Glomerular endothelial cell (primary cell): ENCODE measurements around the gene JAKMIP1. TPM values are rescaled to one million over a fixed set of nuclear protein-coding genes. Genes with fewer than 3 reads are reported as not detected.

Experiments used
- DNase-seq: peaks from one replicate; pipeline ENCODE4 v3.0.0-alpha.2; 2011; ENCODE audit warnings: low read depth, low spot score; ENCODE audit errors: extremely low read depth
- total RNA-seq: library from RNA; depleted of rRNA; stranded (reverse); fragments of >200 nt; gene quantifications from 2 replicates; pipeline ENCODE4 v1.2.3, GENCODE V29; 2015

Gene JAKMIP1
- not detected in 2 replicates for total RNA-seq

DNA sequence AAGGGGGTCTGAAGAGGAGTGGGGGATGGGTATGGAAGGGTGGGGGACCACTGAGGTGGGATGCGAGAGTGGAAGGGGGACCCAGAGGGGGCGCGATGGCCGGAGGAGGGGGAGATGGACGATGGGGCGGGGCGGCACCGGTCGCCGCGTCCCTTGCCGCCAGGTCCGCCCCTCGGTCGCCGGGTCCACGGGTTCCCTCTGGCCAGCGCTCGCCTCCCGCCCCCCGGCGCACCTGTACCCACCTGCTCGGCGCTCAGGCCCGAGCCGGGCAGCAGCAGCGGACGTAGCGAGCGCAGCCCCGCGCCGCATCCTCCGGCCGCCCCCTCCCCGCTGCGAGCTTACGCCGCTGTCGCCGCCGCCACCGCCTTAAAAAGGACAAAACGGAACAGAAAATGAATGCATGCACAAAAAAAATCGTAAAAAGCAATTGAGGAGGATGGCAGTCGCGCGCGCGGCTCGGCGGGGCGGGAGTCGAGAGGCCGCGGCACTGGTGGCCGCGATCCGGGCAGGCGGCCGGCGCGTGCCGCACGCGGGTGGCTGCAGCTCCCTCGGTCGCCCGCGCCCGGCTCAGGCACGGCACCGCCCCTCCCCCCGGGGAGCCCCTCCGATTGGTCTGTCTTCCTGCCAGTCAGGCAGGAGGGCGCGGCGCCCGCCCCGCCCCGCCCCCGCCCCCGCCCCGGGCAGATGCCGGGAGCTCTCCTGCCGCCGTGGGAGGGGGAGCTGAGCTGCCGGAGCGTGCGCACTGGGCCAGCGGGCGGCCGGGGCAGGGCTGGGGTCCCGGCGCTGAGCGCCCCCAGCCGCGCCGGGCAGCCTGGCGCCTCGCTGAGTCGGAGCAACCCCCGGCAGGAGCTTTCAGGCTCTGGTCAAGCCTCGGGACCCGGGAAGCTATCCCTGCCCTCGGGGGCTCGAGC, at the start of gene JAKMIP1:
TSS of gene JAKMIP1 (minus strand) at position 539 of the 911 bp plus-strand sequence. CDS start 87,699 bp downstream, outside the sequence.
- no peak for DNase-seq

- DNase-seq = no peak
Observed at GRCh38 chr4:6248394-6248793, 48.0 kb upstream of the JAKMIP1 start.

DNA sequence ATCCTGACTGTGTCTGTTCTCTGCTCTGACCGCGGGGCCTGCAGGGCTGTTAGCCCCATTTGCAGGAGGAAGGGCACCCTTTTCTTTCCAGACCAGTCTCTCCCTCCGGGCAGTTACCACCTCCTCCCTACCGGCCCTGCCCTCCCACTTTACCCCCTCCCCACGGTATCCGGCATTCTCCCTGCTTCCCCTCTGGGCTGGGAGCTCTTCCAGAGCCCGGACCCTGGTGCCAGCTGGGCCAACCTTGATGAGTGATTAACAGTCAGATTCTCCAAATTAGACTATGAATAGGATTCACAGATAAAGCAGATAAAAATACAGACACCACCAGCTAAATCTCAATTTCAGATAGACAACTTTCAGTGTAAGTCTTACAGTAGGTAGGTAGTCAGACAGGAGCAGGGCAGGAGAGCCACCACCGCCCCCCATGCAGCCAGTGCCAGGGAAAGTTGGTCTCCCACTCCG, 45.9 kb upstream of the JAKMIP1 start:
- no peak for DNase-seq

DNA sequence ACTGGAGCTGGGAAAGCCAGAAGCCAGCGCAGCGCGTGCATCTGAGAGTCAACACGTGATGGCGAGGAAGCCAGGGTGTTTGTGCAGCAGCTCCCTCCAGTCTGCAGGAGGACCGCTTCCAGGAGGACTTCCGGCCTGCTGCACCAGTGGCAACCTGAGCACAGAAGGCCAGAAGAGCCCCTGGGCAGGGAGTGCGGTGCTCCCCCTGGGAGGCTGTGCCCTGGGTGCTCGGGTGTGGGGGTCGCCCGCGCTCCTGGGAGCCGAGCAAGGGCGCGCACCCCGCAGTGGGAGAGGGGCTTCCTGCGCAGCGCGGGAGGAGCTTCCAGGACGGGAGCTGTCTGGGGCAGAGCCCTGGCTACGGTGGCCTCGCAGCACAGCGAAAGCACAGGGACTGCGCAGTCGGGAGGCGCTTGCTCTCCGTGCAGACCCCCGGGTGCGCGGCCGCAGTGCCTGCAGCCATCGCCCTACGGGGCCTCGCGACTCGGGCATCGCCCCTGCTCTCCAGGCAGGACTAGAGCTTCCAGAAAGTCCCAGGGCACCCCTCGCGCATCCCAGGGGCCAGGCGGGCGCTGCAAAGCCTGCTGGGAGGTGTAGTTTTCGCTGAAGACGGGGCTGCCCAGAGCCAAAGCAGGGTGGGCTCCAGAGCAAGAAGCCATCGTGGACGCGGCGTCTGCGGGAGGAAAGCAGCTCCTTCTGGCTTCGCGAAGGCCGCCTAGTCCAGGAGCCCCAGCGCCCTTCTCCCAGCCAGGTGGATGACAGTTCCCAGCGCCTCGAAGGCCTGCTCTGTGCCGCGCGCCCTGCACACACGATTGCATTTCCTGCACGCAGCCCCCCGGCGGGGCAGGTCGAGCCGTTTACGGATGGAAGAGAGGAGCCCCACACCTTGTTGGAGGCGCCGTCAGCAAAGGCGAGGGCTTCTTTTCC, 45.2 kb upstream of the JAKMIP1 start:
- DNase-seq = no peak

DNA sequence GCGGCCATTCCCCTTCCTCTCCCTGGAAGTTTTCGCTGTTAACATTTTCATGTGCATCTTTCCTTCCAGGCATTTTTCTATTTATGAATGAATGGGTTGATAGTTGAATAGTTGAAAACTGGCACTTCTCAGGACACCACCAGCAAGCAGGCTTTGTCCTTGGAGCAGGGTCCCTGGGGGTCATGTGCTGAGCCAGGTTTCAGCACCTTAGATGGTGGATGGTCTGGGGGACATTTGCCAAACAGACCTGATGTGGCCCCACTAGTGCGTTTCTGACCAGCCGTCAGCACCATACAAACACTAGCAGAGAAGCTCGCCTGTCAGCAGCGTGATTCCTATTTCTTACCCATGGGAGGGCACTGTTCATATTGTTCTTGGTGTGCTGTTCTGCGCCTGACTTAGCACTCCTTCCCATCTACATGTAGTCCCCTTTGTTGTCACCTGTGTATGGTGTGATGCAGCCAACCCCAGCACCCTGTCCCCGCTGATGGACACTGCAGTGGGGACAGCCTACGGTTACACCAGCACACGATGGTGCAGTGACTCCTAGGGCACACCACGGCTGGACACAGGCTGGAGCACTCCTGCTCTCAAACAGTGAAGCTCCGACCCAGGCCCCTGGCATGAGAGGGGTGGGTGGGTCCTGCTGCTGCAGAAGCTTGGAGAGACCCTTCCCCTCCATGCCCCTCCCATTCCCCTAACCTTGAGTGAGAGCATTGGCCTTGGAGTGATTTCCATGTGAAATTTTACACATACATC, 42.1 kb upstream of the JAKMIP1 start:
- DNase-seq = no peak

DNA sequence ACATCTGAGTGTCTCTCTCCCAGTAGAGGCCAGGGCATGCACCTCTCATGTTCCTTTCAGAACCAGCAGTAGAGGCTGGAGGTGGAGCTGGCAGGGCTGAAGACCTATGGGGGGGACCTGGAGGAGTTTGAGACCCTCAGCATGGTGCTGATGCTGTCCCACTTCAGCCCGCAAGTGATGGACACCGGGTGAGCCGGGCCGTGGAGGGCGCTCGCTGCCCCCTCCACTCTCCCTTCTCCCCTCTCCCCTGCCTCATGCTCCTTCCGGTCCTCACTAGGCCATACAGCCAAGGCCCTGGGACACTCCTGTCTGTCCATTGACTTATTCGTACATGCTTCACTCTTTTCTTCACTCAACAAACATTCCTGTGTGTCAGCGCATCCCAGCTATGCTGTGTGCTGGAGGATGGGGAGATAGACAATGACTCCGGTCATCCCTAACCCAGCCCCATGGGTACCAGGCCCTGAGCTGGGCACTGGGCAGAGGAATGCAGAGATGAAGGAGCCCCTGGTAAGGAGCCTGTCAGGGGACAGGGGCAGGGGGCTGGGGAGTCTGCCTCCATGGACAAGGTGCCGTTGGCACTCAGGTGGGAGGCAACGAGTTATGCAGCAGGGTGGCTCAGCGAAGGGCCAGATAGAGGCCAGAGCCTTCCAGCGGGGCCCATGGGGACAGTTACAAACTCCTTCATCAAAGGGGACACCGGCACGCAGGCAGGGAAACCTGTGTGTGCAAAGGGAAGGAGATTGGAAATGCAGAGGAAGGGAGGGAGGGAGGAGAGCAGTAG, 40.9 kb upstream of the JAKMIP1 start:
- no peak for DNase-seq

DNA sequence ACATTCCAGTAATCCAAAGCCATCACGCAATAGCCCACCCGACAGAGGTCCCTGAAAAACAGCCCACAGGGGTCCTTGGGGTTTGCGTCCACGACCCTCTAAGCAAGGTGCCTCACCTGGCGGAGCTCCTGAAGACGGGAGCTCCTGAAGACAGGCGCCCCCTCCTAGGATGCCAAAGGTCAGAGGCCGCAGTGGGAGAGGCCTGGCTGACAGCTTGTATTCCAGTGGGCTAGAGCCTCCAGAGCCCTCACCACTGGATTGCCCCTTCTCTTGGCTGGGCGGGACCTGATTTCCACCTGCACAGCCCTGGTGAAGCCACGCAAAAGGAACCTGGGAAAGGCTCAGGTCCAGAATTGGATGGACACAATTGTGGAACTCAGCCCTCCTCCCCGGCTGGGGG, 39.6 kb upstream of the JAKMIP1 start:
- DNase-seq = no peak

- no peak for DNase-seq
Observed at GRCh38 chr4:6239486-6239885, 39.1 kb upstream of the JAKMIP1 start.

DNA sequence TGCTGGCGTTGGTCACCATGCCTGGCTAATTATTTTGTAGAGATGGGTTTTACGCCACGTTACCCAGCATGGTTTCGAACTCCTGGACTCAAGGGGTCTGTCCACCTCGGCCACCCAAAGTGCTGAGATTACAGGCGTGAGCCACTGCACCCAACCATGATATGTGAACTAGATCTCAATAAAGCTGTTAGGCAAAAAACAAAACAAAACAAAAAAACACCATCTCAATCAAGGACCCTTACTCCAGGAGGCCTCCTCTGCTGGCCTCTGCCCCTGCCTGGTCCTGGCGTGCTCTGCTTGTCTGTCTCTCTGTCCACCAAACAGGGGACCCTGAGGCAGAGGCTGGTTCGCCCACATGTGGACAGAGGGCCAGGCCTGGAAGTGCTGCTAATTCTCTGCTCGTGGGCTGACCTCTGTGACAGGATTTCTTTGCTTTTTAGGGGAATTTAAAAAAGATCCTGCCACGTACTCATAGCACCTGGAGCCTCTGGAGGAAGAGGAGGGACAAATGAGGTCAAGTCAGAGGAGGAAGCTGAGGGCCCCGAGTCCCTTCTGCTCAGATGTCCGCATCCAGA, 36.6 kb upstream of the JAKMIP1 start:
- DNase-seq = no peak

DNA sequence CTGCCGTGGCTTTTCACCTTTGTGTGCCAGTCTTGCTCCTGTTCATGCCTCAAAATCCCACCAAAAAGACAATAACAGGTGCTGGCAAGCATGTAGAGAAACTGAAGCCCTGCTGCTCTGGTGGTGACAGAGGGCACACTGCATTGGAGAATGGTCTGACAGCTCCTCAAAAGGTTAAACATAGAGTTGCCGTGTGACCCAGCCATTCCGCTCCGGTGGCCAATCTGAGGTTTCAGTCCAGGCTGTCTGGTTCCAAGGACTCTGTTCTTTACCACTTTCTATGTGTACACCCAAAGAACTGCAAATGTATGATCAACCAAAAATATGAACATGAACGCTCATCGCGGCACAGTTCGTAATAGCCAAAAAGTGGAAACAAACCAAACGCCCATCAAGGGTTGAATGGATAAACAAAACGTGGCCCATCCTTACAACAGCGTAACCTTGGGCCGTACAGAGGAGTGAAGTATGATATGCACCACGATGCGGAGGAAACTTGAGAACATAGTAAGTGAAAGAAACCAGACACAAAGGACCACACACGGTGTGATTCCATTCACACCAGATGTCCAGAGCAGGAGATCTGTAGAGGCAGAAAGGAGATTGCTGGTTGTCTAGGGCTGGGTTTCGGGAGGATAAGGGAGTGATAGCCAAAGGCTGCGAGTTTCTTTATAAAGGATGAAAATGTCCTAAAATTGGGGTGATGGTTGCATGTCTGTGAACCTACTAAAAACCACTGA, 35.7 kb upstream of the JAKMIP1 start:
- DNase-seq = no peak

- no peak for DNase-seq
Observed at GRCh38 chr4:6235012-6235411, 34.7 kb upstream of the JAKMIP1 start.

- no peak for DNase-seq
Observed at GRCh38 chr4:6233929-6234328, 33.6 kb upstream of the JAKMIP1 start.

- DNase-seq = no peak
Observed at GRCh38 chr4:6232836-6233785, 32.8 kb upstream of the JAKMIP1 start.

DNA sequence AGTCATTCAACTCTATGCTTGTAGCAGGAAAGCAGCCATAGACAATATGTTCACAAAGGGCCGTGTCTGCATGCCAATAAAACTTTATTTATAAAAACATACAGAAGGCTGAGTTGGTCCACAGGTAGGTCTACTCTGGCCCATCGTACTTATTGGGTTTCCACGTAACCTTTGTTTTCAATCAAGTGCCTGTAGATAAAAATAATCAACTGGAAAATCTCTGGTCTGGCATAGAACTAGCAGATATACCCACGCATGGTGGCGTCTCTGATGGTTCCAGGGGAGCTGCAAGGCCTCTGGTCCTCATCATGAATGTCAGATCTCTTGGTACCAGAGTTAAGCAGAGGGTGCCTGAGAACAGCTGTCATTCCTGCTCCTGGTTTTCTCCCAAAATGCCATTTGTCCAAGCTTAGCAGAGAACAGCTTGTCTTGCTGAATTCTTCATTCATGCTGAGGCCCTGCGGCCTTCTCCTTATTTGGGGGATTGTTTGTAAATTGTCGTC, 31.4 kb upstream of the JAKMIP1 start:
- no peak for DNase-seq

- DNase-seq = no peak
Observed at GRCh38 chr4:6230827-6231662, 30.7 kb upstream of the JAKMIP1 start.

DNA sequence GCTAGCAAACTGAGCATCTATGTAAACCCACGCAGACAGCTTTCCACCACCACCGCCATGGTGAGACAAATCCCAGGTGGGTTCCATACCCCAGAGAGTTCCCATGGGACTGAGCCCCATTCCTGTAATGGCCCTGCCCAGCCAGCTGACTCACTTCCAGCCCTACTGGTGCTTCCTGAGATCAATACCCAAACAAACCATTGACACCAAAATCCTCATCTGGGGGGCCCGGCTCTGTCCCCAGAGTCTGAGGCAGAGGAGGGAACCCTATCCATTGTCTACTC, 30.1 kb upstream of the JAKMIP1 start:
- DNase-seq = no peak
